ENCODE data around the gene METTL16.

METTL16 gene

DNA sequence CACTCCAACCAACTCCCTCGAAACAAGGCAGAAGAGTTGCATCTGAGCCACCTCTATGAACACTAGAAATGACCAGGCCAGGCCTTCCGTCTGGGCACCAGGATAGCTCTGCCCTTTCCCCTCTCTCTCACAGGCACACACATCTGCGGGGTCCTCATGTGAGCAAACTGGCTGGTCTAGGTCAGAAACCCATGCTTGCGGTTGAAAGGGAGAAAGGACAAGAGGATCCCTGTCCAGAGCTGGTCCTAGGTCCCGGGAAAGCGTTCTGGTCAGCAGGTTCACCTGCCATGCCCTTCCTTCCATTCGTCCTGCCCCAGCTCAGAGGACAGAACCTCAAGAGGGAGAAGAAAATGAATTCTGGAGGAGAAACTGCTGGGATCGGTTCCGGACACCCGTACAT is 113.5 kb downstream of the METTL16 start:
- no peak for DNase-seq (ENCODE audit: low read depth, low spot score)
- peak overlapping the region; percentile 100 for H3K27ac ChIP-seq

DNA sequence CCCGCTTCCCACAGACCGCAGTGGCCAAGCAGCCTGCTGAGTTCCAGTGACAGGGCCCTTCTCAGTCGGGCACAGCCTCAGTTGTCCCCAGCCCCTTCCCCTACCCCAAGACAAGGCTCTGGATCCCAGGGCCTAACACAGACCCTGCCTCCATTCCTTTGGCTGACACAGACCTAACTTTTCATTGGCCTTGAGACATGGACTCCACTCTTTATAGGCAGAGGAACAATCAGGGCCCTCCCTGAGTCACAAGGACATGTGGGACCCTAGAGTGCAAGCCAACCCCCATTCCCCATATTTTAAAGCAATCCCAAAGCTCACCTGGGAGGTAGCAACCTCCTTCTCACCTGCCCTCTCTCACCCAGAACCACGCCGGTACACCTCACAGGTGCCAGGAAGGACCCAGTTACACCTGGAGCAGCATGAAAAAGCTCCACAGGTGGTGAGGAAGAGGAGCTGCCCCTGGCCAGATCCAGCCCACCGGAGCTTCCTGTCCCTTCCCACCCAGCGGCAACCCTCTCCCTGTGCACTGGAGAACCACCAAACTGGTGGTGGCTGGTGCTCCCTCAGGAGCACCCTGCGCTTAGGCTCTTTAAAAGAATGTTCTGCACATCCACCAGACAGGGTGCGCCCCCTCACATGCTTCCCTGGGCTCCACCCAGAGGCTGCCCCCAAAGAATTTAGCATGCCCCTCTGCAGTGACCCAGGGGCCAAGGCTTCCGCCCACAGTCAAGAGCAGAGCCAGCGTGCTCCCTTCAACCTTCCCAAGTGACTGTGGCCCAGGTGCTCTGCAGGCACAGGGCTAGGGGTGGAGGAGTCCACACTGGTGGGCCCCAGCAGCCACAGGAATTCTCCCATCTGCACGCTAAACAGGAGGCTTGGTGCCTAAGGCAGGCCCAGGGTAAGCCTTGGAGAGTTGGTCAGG is 114.2 kb downstream of the METTL16 start:
- H3K27ac ChIP-seq, result peak overlapping the region; percentile 100
- DNase-seq (ENCODE audit: low read depth, low spot score), result no peak

- peak; percentile 74 for DNase-seq (ENCODE audit: low read depth, low spot score)
Observed at GRCh38 chr17:2396568-2397246, 115.0 kb downstream of the METTL16 start.

DNA sequence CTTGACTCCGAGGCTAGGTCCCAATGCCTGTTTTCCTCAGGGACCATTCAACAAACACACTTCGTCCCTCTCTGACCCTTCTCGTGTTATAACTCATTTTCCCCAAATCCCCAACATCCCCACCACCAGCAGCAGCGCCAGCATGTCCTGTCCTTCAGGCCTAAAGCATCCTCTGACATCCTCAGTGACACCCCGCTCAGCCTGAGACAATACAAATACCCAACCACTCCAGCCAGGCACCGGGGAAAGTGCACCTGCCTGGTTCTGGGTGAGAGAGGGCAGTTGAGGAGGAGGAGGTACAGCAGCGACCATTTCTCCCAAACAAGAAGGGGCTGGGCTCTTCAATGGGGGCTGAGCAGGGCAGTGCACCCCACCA is 115.5 kb downstream of the METTL16 start:
- peak overlapping the region; percentile 100 for H3K27ac ChIP-seq
- DNase-seq (ENCODE audit: low read depth, low spot score), result no peak

More at GRCh38 chr17:2396568-2397246, 115.0 kb downstream of the METTL16 start:
- H3K27ac ChIP-seq, result peak overlapping the region; percentile 100

- no peak for DNase-seq (ENCODE audit: low read depth, low spot score)
Observed at GRCh38 chr17:2395258-2396181, 116.2 kb downstream of the METTL16 start.

GRCh38 chr17:2394775-2395201 is 116.9 kb downstream of the METTL16 start:
- H3K27ac ChIP-seq, result peak overlapping the region; percentile 96
- DNase-seq (ENCODE audit: low read depth, low spot score), result no peak

More at GRCh38 chr17:2395258-2396181, 116.2 kb downstream of the METTL16 start:
- peak overlapping the region; percentile 100 for H3K27ac ChIP-seq

DNA sequence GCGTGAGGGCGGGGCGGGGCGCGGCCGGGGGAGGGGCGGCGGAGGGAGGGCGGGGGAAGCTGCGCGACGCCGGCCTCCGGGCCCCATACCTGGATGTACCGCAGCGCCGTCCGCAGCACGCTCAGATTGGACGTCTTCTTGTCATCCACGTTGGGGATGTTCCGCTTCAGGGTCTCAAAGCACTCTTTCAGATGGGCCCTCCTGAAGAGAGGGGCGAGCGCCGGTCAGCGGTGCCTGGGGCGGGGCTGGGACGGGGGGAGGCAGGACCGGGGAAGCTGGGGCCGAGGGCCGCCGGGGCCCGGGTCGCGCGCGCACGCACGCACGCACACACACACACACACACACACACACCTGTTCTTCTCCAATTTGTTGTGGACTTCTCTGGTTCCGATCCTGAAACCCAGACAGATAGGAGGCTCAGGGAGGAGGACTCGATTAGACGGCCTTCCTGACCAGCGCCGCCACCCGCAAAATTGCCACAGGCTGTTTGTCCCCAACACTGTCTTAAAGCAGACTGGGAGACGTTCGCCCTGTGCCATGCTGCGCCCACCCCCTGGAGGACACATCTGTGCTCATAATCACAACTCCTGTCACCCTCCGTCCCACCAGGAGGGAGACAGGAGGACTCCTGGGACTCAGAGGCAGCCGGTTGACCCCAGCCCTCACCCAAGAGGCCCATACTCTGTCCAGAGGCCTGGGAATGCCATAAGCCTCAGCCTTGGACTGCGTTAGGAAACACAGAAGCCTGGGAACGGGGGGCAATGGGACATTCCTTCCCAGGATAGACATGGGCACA is 117.5 kb downstream of the METTL16 start:
- peak overlapping the region; percentile 96 for H3K27ac ChIP-seq
- DNase-seq (ENCODE audit: low read depth, low spot score), result no peak

GRCh38 chr17:2393174-2393953 is 118.3 kb downstream of the METTL16 start:
- DNase-seq (ENCODE audit: low read depth, low spot score), result no peak
- H3K27ac ChIP-seq, result peak overlapping the region; percentile 96

DNA sequence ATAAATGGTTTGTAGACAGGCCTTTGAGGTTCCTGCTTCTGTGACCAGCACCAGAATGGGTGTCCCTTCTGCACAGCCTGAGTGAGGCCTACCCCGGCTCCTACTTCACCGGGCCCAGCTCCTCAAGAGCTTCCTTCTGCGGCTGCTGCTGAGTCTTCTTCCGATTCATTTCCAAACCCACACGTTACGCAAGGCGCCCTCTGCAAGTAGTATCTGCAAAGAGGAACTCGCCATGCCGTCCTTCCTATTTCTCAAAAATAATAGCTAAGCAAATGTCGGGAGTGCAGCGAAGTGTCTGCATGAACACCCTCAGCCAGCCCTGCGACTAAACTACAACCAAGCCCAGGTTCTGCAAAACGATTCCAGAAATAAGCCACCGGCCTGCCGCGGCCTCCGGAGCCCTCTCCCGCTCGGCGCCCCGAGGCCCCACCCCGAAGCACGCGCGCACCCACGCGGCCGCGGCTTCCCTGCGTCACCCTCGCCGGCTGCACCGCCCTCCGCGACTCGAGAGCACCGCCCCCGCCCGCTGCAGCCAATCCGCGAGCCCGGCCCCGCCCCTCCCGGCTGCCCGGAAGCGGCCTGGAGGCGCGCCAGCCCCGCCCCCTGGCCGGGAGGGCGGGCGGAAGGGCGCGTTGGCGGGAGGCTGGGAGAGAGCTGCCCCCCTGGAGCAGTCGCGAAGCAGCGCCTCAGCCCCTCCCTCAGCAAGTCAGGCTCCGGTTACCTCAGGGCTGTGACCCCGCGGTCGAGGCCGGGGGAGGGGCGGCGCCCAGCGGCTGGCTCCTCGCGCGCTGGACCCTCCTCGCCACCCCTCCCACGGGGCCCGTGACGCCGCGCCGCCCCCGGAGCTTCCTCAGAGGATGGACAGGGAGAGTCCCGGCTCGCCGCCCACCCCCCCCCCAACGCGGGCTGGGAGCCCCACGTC is 119.2 kb downstream of the METTL16 start:
- no peak for DNase-seq (ENCODE audit: low read depth, low spot score)
- peak overlapping the region; percentile 96 for H3K27ac ChIP-seq

DNA sequence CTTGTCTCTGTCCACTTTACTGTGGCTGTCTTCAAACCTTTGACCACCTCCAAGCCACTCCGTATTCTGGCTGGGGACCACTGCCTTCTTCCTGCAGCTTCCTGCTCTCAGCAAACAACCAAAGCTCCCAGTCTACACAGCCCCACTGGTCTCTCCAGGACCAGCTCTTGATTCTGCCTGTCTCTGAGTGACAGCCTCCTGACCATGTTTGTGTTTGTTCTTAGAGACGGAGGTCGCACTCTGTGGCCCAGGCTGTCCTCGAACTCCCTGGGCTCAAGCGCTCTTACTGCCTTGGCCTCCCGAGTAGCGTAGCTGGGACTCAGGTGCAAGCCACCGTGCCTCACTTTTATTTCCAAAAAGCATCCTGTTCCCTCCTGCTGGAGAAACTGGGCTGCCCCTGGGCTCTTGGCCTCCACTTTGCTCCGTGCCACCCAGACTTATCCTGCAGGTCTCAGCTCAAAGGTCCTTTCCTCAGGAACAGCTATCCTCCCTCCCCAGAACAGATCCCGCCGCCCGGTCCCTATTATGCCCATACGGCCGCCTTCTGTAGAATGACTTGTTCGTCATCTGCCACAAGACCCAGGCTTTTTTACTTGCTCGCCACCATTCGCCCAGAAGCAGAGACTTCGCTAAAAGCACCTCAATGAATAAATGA is 120.0 kb downstream of the METTL16 start:
- no peak for DNase-seq (ENCODE audit: low read depth, low spot score)
- peak overlapping the region; percentile 96 for H3K27ac ChIP-seq

GRCh38 chr17:2390199-2390836 is 121.4 kb downstream of the METTL16 start:
- H3K27ac ChIP-seq, result no peak overlapping the region
- DNase-seq (ENCODE audit: low read depth, low spot score), result no peak

- DNase-seq (ENCODE audit: low read depth, low spot score), result no peak
- H3K27ac ChIP-seq, result no peak overlapping the region
Observed at GRCh38 chr17:2388683-2389055, 123.0 kb downstream of the METTL16 start.

DNA sequence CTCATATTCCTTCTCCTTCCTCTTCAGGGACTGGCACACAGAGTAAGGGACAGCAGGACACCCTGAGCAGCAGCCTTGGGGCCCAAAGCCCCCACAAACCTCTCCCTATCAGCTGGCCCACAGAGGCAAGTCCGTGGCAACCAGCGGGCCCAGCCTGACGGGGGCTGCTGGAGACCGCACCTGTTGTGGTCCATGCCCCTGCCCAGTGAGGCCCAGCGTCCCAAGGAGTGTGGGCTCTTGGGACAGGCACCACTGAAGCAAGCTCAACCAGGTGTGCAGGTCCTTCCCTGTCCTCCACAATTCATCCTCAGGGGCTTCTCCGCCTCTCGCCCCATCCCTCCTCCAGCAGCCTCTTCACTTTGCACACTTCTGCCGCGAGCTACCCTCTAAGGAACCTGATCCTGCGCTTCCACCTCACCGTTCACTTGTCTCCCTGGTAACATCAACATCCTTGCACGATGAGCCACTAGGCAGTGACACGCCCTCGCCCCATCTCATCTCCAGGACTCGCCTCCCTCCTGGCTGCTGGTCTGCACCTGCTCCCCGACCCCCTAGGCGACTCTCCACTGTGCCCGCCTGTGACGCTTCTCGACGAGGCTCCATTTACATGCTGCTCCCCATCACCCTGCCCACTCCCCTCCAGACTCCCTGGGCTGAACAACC is 123.5 kb downstream of the METTL16 start:
- DNase-seq (ENCODE audit: low read depth, low spot score), result no peak
- no peak overlapping the region for H3K27ac ChIP-seq

GRCh38 chr17:2387086-2388019 is 124.3 kb downstream of the METTL16 start:
- DNase-seq (ENCODE audit: low read depth, low spot score), result no peak
- peak overlapping the region; percentile 54 for H3K27ac ChIP-seq

- peak overlapping the region; percentile 54 for H3K27ac ChIP-seq
Observed at GRCh38 chr17:2386400-2387085, 125.1 kb downstream of the METTL16 start.

More at GRCh38 chr17:2386400-2387085, 125.1 kb downstream of the METTL16 start:
- DNase-seq (ENCODE audit: low read depth, low spot score), result no peak
